HepG2 (cell line): Measurements from ENCODE around the gene PRR33. TPM values are rescaled to one million over a fixed set of nuclear protein-coding genes. Genes with fewer than 3 reads are reported as not detected.

ENCODE experiments used
- AGO2 ChIP-seq: fragments of 200-400 bp; formaldehyde crosslinking; optimal IDR thresholded peaks from 2 replicates; pipeline ENCODE3; 2017; ENCODE audit warnings: mild to moderate bottlenecking, low read depth, low read length, moderate library complexity
- CERS6 ChIP-seq: sonication (generic); formaldehyde crosslinking; IDR thresholded peaks from 2 replicates; pipeline ENCODE4 v1.5.0; 2020; ENCODE audit warnings: missing genetic modification reagents
- EP300 ChIP-seq, 3 experiments: sonication (generic) in 1 of 3; formaldehyde crosslinking in 1 of 3; IDR thresholded peaks; 2 replicates each; pipeline versions ENCODE4 v1.5.1 to v1.6.1; 2011 to 2020; ENCODE audit warnings: low read depth in 2 of 3, low read length in 2 of 3, borderline replicate concordance in 1 of 3, improper control_type of control experiment in 1 of 3, mild to moderate bottlenecking in 1 of 3, missing genetic modification reagents in 1 of 3, moderate library complexity in 1 of 3
- GMEB2 ChIP-seq: IDR thresholded peaks from 2 replicates; pipeline ENCODE4 v1.6.1; 2016; ENCODE audit warnings: missing biosample characterization, missing genetic modification reagents, low read depth
- KLF6 ChIP-seq: IDR thresholded peaks from 2 replicates; pipeline ENCODE4 v1.8.0; 2016; ENCODE audit warnings: missing biosample characterization, missing genetic modification reagents
- MAFF ChIP-seq: IDR thresholded peaks from 2 replicates; pipeline ENCODE4 v1.6.1; 2011; ENCODE audit warnings: low read depth, low read length, improper control_type of control experiment
- MYNN ChIP-seq: sonication (generic); formaldehyde crosslinking; IDR thresholded peaks from 2 replicates; pipeline ENCODE4 v1.4.0; 2020; ENCODE audit warnings: mild to moderate bottlenecking, low read depth, missing genetic modification reagents
- MZF1 ChIP-seq: sonication (generic); formaldehyde crosslinking; IDR thresholded peaks from 2 replicates; pipeline ENCODE4 v1.8.1; 2023; ENCODE audit warnings: mild to moderate bottlenecking, missing genetic modification reagents, borderline replicate concordance
- POGK ChIP-seq: sonication (generic); formaldehyde crosslinking; conservative IDR thresholded peaks from 2 replicates; pipeline ENCODE4 v1.8.0; 2022; ENCODE audit warnings: mild to moderate bottlenecking, moderate library complexity, missing genetic modification reagents
- PPARG ChIP-seq: conservative IDR thresholded peaks from 2 replicates; pipeline ENCODE4 v1.6.1; 2016; ENCODE audit warnings: missing biosample characterization, missing genetic modification reagents
- RARG ChIP-seq: sonication (generic); formaldehyde crosslinking; IDR thresholded peaks from 2 replicates; pipeline ENCODE4 v1.4.0; 2020; ENCODE audit warnings: low read depth, mild to moderate bottlenecking, missing genetic modification reagents
- SRF ChIP-seq: IDR thresholded peaks from 2 replicates; pipeline ENCODE4 v1.6.1; 2011; ENCODE audit warnings: mild to moderate bottlenecking, low read depth, low read length, moderate library complexity
- ZFYVE20 ChIP-seq: sonication (generic); formaldehyde crosslinking; IDR thresholded peaks from 2 replicates; pipeline ENCODE4 v1.8.0; 2023; ENCODE audit warnings: low read depth, mild to moderate bottlenecking, moderate library complexity, missing genetic modification reagents, borderline replicate concordance
- ZNF326 ChIP-seq: sonication (generic); formaldehyde crosslinking; IDR thresholded peaks from 2 replicates; pipeline ENCODE4 v1.4.0; 2020; ENCODE audit warnings: missing genetic modification reagents, borderline replicate concordance
- ZNF496 ChIP-seq: sonication (generic); formaldehyde crosslinking; IDR thresholded peaks from 2 replicates; pipeline ENCODE4 v1.8.1; 2023; ENCODE audit warnings: mild to moderate bottlenecking, moderate library complexity, missing genetic modification reagents; ENCODE audit not compliant: insufficient replicate concordance
- ZNF567 ChIP-seq: sonication (generic); formaldehyde crosslinking; IDR thresholded peaks from 2 replicates; pipeline ENCODE4 v1.8.1; 2023; ENCODE audit warnings: mild to moderate bottlenecking, missing genetic modification reagents, borderline replicate concordance
- ZNF616 ChIP-seq: sonication (generic); formaldehyde crosslinking; IDR thresholded peaks from 2 replicates; pipeline ENCODE4 v1.5.0; 2020; ENCODE audit warnings: low read depth, mild to moderate bottlenecking, missing genetic modification reagents
- ZNF703 ChIP-seq: sonication (generic); formaldehyde crosslinking; IDR thresholded peaks from 2 replicates; pipeline ENCODE4 v1.5.1; 2020; ENCODE audit warnings: missing genetic modification reagents, mild to moderate bottlenecking, moderate library complexity, borderline replicate concordance
- ZNF782 ChIP-seq: sonication (generic); formaldehyde crosslinking; IDR thresholded peaks from 2 replicates; pipeline ENCODE4 v1.4.0; 2020; ENCODE audit warnings: missing genetic modification reagents, mild to moderate bottlenecking, borderline replicate concordance
- ZSCAN25 ChIP-seq: sonication (generic); formaldehyde crosslinking; IDR thresholded peaks from 2 replicates; pipeline ENCODE4 v1.8.0; 2022; ENCODE audit warnings: mild to moderate bottlenecking, missing genetic modification reagents
- polyA plus RNA-seq, 8 experiments: library from polyadenylated mRNA; depleted of rRNA in 3 of 8; stranded (reverse) in 7 of 8; unstranded in 1 of 8; fragments of >200 nt; fragmentation: Illumina TruSeq in 4 of 8; extraction: Trizol in 4 of 8; gene quantifications; 2 replicates each; pipeline versions ENCODE4 v1.2.1 to v1.2.3, GENCODE V29; 2011 to 2016; ENCODE audit warnings: low read depth in 4 of 8, missing spikeins in 1 of 8, mixed read lengths in 1 of 8; ENCODE audit not compliant: insufficient read depth in 1 of 8
- total RNA-seq, 5 experiments: library from RNA; depleted of rRNA; stranded (reverse); fragments of >200 nt; fragmentation: Illumina TruSeq; extraction: Trizol; gene quantifications; 2 replicates each; pipeline ENCODE4 v1.2.3, GENCODE V29; 2016; ENCODE audit warnings: low read depth in 1 of 5

The PRR33 gene
- total and polyA plus RNA-seq, 2 of the 13 experiments (the other 11 are each of a cell fraction or from before 2014, with no cell fraction given) = not detected

GRCh38 chr11:1842149-1843097, 49.3 kb downstream of the PRR33 start (continued):
- TF ChIP-seq GMEB2 (CRISPR knock-in tag) (no peak), RARG (no peak), MZF1 (0 out of 2 replicates have a peak, but pooled peaks have one; percentile 43), ZFYVE20 (CRISPR knock-in tag) (no peak), ZNF496 (no peak), SRF (no peak), ZNF567 (CRISPR knock-in tag) (no peak; the same call in 1 of the 2 replicates), MAFF (no peak), ZNF782 (no peak), MYNN (no peak), ZNF326 (CRISPR knock-in tag) (no peak), KLF6 (CRISPR knock-in tag) (0 out of 2 replicates have a peak, but pooled peaks have one; percentile 40), ZSCAN25 (CRISPR knock-in tag) (peak; percentile 94), PPARG (CRISPR knock-in tag) (peak; percentile 82), EP300 (IDR thresholded peaks at IDR 0.05; ENCODE audit: low read depth in 2 of 2, low read length in 2 of 2) (peak in 1 of 2 experiments; percentile 87; a peak in 2 of 4 replicates), EP300 (CRISPR knock-in tag; IDR thresholded peaks at IDR 0.05; ENCODE audit: borderline replicate concordance) (peak; percentile 97), POGK (CRISPR knock-in tag) (no peak), ZNF703 (CRISPR knock-in tag) (peak; percentile 70; the same call in 1 of the 2 replicates), ZNF616 (no peak; the same call in 1 of the 2 replicates), CERS6 (CRISPR knock-in tag) (no peak), AGO2 (no peak)
